Subcutaneous adipose tissue (tissue), 4 donors: ENCODE results near the gene HOXB1. TPM values are rescaled to one million over a fixed set of nuclear protein-coding genes. Genes with fewer than 3 reads are reported as not detected.

ENCODE experiments used
- total RNA-seq, 4 donors: library from RNA; depleted of rRNA; stranded (reverse); fragments of >200 nt; gene quantifications; one replicate each; pipeline ENCODE4 v1.1.0, GENCODE V29; 2016
- TF ChIP-seq, protein P1 (sequence below): fragments of 450-650 bp; IDR thresholded peaks from one replicate; pipeline ENCODE4 v1.5.1; 2016; ENCODE audit warnings: low read depth, mild to moderate bottlenecking, control low read depth, antibody characterized with exemption, moderate library complexity

HOXB1 gene
- total RNA-seq, 4 donors from 2014 or later: not detected

DNA sequence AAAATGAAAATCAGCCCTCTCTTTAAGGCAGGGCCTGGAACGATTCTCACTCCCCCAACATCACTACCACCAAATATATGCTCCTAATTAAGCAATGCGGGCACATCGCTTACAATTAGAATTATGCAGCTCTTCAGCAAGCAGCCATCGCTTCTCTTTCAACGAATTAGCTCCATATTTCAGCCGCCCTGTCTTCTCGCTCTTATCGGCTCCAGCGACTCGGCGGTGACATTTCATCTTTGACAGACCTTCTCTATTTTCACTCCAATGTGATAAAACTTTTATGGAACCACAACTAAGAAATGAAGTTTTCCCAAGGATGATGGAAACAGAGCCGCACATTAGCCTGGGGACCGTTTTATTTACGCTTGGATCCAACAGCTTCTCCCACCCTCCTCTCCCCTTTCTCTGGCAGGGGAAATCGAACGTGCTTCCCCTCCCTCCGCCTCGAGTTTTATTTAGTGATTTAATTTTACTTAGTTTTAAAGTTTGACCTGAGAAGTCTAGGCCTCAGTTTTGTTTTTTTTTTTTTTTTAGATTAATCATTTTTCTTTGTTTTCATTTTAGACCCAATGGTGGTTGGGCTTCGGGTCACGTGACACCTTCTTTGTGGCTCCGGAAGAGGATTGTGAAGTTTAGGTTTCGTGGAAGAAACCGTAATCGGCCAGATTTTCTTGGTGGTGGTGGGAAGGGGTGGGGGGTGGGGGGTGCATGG lies 17.2 kb upstream of the HOXB1 start:
- TF ChIP-seq, protein P1, sequence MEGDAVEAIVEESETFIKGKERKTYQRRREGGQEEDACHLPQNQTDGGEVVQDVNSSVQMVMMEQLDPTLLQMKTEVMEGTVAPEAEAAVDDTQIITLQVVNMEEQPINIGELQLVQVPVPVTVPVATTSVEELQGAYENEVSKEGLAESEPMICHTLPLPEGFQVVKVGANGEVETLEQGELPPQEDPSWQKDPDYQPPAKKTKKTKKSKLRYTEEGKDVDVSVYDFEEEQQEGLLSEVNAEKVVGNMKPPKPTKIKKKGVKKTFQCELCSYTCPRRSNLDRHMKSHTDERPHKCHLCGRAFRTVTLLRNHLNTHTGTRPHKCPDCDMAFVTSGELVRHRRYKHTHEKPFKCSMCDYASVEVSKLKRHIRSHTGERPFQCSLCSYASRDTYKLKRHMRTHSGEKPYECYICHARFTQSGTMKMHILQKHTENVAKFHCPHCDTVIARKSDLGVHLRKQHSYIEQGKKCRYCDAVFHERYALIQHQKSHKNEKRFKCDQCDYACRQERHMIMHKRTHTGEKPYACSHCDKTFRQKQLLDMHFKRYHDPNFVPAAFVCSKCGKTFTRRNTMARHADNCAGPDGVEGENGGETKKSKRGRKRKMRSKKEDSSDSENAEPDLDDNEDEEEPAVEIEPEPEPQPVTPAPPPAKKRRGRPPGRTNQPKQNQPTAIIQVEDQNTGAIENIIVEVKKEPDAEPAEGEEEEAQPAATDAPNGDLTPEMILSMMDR: no peak

DNA sequence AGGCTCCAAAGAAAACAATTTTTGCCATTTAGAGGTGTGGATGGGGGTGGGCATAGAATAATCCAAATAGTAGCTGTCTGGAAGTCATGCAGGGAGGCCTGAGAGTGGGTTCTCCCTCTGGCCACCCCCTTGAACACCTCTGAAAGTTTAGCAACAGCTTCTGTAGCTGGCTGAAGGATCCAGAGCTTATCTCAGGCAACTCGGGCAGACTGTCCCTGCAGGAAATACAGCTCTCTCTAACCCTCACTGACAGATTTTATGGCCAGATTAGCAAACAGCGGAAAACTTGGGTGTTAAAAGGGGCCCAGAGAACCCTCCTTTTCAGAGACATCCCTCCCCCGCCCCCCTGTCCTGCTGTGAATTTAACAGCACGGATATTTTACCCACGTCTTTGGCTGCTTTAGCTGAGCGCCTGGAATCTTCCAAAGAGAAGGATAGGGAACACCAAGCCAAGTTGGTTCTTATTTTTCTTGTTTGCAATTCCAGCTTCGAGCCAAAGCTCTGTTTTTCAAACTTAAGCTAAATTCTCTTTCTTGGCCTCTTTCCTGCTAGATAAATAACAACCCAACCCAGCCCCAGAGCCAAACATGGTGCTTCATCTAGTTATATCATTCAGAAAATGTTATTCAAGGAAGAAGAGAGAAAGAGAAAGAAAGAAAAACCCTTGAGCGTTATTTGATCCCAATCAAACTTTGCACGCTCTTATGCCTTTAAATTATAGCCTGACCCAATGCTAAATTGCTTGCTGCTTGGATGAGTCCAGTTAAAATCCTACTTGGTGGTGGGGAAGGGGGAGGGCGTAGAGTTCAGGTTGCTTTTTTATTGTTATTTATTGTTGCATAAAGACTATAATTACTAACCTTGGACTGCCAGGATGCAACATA lies 16.4 kb upstream of the HOXB1 start:
- TF ChIP-seq, protein P1: no peak

DNA sequence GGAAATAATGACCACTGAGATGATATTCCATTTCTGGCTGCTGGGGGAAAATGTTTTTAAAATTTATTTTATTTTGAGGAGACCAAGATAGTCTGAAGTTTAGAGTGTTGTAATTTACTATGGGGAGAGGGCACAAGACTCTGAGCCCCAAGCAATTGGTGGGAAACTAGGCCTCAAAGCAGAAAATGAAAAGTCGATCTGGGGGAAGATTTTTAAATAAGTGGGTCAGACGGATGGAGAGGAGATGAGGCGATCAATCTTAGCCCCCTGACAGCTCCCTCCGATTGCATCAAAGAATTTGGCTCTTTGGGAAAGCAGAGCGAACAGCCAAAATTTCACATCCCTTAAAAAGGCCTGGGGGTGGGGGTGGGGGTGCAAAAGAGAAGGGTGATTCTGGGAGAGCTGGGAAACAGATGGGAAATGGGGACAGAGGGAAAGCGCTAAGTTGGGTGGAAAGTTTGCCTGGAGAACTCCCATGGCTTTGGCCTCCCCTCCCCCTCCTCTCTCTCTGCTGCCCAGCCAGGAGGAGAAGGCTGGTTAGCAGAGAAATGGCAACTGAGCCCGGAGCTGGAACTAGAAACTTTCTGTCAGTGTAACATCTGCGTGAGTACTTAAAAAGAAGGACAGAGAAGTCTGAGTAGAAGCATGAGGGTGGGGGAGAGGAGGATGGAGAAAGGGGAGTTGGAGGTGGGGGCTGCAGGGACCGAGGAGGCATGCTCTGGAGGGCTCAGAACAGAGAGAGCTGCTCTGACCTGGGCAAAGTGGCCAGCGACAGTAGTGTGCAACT lies 15.5 kb upstream of the HOXB1 start:
- TF ChIP-seq, protein P1: no peak

DNA sequence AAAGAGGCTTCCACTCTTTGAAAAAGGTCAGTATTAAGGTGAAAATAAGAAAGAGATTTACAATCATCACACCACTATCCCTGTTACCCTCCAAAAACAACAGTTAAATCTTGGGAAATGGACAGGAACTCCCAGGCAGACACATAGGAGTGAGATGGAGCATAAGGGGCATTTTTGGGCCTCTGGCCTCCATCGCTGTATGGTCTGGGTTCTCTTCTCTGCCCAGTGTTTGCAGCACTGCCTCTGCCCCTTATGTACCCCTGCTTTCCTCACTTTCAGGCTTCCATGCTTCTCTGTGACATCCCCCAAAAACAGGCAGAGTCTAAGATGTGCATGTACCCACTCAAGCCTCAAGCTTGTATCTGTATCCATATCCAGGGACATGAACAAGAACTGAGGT lies 14.7 kb upstream of the HOXB1 start:
- TF ChIP-seq, protein P1: no peak

DNA sequence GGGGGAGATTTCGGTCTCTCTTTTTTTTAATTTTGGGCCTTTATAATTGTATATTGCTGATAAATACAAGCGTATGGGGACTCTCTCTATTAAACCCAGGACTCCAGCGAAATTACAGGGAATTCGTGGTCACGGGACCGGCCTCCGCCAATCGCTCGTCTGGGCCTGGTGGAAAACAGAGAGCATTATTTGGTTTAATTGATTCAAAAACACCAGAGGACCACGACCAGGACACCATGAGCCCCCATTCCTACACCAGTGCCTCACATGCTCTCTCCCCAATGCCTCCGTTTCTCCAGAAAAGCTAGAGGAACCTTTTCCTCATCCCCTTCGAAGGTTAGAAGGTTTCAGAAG lies 14.2 kb upstream of the HOXB1 start, which contains the start of gene HOXB2:
TSS of gene HOXB2 (minus strand) at position 88 of the 354 bp plus-strand sequence. CDS start 198 bp downstream, outside the sequence.
- TF ChIP-seq, protein P1: no peak

DNA sequence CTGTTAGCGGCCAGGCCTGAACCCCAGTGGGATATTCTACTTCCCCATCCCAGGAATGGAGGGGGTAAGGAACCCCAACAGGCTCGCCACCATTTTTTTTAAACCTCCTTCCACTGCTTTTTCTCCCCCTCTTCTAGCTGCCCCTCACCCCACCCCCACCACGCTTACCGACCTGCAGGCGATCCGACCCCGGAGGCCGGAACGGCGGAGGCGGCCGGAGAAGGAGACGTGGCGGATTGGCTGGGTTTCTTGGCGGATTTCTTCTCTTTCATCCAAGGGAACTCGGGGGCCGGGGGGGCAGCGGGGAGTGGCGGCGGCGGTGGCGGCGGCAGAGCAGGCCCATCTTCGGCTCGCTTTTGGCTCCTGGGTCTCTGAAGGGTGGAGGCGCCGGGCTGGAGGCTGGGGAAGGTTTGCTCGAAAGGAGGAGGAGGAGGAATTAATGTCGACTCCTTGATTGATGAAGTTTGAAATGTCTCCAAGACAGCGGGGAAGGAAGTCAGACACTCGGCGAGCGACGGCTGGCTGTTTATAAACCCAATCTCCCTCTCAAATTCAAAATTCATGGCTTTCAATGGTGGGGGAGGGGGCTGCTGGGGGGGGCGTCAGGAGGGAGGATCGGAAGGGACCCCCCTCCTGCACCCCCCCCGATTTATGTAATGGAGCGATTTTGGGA lies 13.7 kb upstream of the HOXB1 start:
- TF ChIP-seq, protein P1: no peak
